ENCODE data around the gene LYST.
"Not testable (repeated sequence)": the region's sequence is repeated elsewhere in the genome, so short reads cannot be mapped to it uniquely, and the experiment has no call there.

Gene LYST

GRCh38 chr1:235809688-235810397 is 56.9 kb downstream of the LYST start:
- DNase-seq: no peak

- no peak for DNase-seq
These were observed 58.5 kb downstream of the LYST start for GRCh38 chr1:235808223-235808622.

- DNase-seq: no peak
These were observed 60.6 kb downstream of the LYST start for GRCh38 chr1:235806123-235806522.

- peak; percentile 63 for DNase-seq
These were observed 63.9 kb downstream of the LYST start for GRCh38 chr1:235802573-235803346.

GRCh38 chr1:235799264-235799663 is 67.4 kb downstream of the LYST start:
- no peak for DNase-seq

- DNase-seq: no peak
These were observed 75.1 kb downstream of the LYST start for GRCh38 chr1:235791532-235792060.

- no peak for DNase-seq
These were observed 76.6 kb downstream of the LYST start for GRCh38 chr1:235790123-235790522.

GRCh38 chr1:235786227-235786898 is 80.3 kb downstream of the LYST start:
- not testable (repeated sequence) for DNase-seq

GRCh38 chr1:235784950-235785349 is 81.8 kb downstream of the LYST start:
- no peak for DNase-seq

- peak; percentile 20 for DNase-seq
These were observed 83.4 kb downstream of the LYST start for GRCh38 chr1:235783148-235783776.

GRCh38 chr1:235782601-235783000 is 84.1 kb downstream of the LYST start:
- DNase-seq: no peak

- DNase-seq: no peak
These were observed 84.9 kb downstream of the LYST start for GRCh38 chr1:235781807-235782206.

GRCh38 chr1:235779770-235780169 is 86.9 kb downstream of the LYST start:
- no peak for DNase-seq

GRCh38 chr1:235776396-235776795 is 90.3 kb downstream of the LYST start:
- DNase-seq: no peak

GRCh38 chr1:235775246-235775860 is 91.4 kb downstream of the LYST start:
- no peak for DNase-seq

GRCh38 chr1:235767795-235768194 is 98.9 kb downstream of the LYST start:
- peak; percentile 48 for DNase-seq

GRCh38 chr1:235766794-235767285 is 99.9 kb downstream of the LYST start:
- DNase-seq: no peak

GRCh38 chr1:235763962-235764361 is 102.7 kb downstream of the LYST start:
- peak; percentile 41 for DNase-seq

GRCh38 chr1:235759336-235759735 is 107.4 kb downstream of the LYST start:
- DNase-seq: no peak

- DNase-seq: no peak
These were observed 107.8 kb downstream of the LYST start for GRCh38 chr1:235758931-235759330.

GRCh38 chr1:235757587-235758096 is 109.1 kb downstream of the LYST start:
- DNase-seq: no peak

- peak; percentile 3 for DNase-seq
These were observed 112.5 kb downstream of the LYST start for GRCh38 chr1:235754186-235754585.
